K562 (cell line): ENCODE results near the gene LENG9.

Source experiments
- E4F1 ChIP-seq: fragments of 250-450 bp; sonication (Bioruptor Pico); IDR thresholded peaks from 2 replicates; pipeline ENCODE4 v1.5.0; 2021; ENCODE audit warnings: mild to moderate bottlenecking, borderline replicate concordance
- ELK1 ChIP-seq: sonication (generic); formaldehyde crosslinking; IDR thresholded peaks from 2 replicates; pipeline ENCODE4 v1.8.1; 2022; ENCODE audit warnings: missing genetic modification reagents
- IRF2 ChIP-seq: sonication (generic); formaldehyde crosslinking; IDR thresholded peaks from 2 replicates; pipeline ENCODE4 v1.8.1; 2022; ENCODE audit warnings: mild to moderate bottlenecking, missing genetic modification reagents
- MBD1 ChIP-seq: fragments of 250-450 bp; sonication (Bioruptor Pico); IDR thresholded peaks from 2 replicates; pipeline ENCODE4 v1.8.0; 2022; ENCODE audit warnings: inconsistent platforms
- ZBTB40 ChIP-seq, 2 experiments: fragments of 450-650 bp in 1 of 2; sonication (generic) in 1 of 2; formaldehyde crosslinking in 1 of 2; IDR thresholded peaks; 2 replicates each; pipeline versions ENCODE4 v1.7.1 to v1.9.0; 2016 to 2022; ENCODE audit warnings: inconsistent platforms in 1 of 2, mild to moderate bottlenecking in 1 of 2, missing genetic modification reagents in 1 of 2

GRCh38 chr19:54473071-54473891, 9.7 kb upstream of the LENG9 start, which contains the start of gene CDC42EP5:
- TF ChIP-seq ZBTB40 (IDR thresholded peaks at IDR 0.05) (no peak), ZBTB40 (CRISPR knock-in tag; IDR thresholded peaks at IDR 0.05) (no peak), ELK1 (no peak), IRF2 (CRISPR knock-in tag) (no peak), E4F1 (no peak), MBD1 (no peak)
